Astrocyte of the spinal cord (primary cell): ENCODE results near the gene RGS11.
"Not testable (repeated sequence)": the region's sequence is repeated elsewhere in the genome, so short reads cannot be mapped to it uniquely, and the experiment has no call there.

ENCODE experiments used
- DNase-seq: peaks from one replicate; pipeline ENCODE4 v3.0.0; 2011; ENCODE audit warnings: low read depth, low spot score
- H3K4me3 ChIP-seq: 2 replicates; pipeline ENCODE4 v1.5.1; 2011; ENCODE audit warnings: low read depth, mild to moderate bottlenecking, low read length, moderate library complexity
- in situ Hi-C: cut with HindIII; loops from 2 replicates; pipeline ENCODE4 v1.10.0; 2017; ENCODE audit warnings: low sequenced_read_pairs
- TF ChIP-seq, protein P1 (sequence below): IDR thresholded peaks from 2 replicates; pipeline ENCODE4 v1.5.1; 2012; ENCODE audit warnings: low read depth, mild to moderate bottlenecking, low read length, inconsistent platforms

The RGS11 gene

DNA sequence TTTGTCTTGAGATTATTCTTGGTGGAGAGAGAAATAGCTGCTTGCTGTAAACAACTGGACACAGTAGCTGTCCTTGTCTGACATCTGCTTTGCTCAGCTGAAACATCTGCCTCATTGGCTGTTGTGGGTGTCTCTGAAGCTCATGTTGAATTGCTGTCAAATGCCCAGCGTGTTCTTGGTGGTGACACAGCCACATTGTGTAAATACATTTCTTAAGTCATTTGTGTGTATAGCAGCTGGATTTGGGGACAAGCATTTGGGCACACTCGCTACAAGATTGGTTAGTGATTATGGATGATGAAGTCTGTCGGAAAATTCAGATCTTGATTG is 35.8 kb downstream of the RGS11 start:
- in situ Hi-C loops, result no loop called here
- TF ChIP-seq, protein P1, sequence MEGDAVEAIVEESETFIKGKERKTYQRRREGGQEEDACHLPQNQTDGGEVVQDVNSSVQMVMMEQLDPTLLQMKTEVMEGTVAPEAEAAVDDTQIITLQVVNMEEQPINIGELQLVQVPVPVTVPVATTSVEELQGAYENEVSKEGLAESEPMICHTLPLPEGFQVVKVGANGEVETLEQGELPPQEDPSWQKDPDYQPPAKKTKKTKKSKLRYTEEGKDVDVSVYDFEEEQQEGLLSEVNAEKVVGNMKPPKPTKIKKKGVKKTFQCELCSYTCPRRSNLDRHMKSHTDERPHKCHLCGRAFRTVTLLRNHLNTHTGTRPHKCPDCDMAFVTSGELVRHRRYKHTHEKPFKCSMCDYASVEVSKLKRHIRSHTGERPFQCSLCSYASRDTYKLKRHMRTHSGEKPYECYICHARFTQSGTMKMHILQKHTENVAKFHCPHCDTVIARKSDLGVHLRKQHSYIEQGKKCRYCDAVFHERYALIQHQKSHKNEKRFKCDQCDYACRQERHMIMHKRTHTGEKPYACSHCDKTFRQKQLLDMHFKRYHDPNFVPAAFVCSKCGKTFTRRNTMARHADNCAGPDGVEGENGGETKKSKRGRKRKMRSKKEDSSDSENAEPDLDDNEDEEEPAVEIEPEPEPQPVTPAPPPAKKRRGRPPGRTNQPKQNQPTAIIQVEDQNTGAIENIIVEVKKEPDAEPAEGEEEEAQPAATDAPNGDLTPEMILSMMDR, result no peak
- DNase-seq, result no peak
- no peak overlapping the region for H3K4me3 ChIP-seq

DNA sequence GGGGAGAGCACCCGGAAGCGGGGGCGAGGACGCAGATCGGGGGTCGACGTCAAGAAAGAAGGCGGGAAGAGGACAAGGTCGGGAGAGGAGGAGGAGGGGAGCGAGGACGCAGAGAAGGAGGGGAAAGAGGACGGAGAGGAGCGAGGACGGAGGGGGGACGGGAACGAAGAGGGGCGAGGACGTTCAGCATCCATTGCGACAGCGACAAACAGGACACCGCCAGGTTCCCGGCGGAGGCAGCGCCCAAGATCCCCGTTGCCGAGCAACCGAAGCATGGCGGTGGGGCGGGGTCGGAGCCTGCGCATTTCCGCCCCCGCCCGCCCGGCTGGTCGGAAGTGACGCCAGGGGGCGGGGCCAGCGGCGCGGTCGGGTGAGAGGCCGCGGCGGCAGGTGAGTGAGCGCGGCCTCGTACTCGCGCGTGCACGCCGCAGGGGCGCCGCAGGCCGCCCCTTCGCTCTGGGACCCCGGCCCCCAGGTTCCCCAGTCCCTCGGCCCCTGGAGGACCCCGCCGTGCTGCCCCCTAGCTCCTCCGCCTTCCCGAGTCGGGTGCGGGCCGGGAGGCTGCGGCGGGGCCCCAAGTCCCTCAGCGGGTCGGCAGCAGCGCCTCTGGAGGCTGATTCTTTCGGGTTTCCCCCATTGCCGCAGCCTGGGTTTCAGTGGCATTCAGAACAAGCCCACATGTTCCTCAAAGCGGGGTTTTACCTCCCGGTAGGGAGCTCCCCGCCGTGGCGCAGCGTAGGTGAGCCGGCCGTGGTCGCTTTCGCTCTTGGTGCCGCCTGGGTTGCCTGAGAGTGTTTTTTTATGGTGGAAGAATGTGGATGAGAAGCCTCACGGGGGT is 41.1 kb downstream of the RGS11 start, which contains the start of gene FAM234A:
FAM234A (plus strand) TSS at position 354 of the 838 bp plus-strand sequence. CDS start 19,593 bp downstream, outside the sequence.
- TF ChIP-seq, protein P1, result peak; percentile 46
- in situ Hi-C loops, result no loop called here
- H3K4me3 ChIP-seq, result peak within 1 kb of the TSS; percentile 83
- peak; percentile 87 for DNase-seq

DNA sequence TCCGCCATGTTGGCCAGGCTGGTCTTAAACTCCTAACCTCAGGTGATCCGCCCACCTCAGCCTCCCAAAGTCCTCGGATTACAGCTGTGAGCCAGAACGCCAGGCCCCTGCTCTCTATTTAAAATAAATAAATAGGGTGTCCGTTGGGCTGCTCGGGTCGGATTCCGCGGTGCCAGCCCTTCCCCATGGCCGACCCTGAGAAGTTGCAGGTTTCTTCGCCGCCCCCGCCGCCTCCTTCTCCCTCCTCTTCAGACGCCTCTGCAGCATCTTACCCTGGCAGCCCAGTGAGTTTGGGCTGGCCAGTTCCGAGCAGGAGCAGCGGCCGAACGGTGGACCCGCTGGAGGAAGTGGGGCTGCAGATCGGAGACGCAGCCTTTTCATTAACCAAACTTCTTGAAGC is 44.8 kb downstream of the RGS11 start:
- TF ChIP-seq, protein P1, result no peak
- DNase-seq, result no peak
- in situ Hi-C loops, result no loop called here
- no peak overlapping the region for H3K4me3 ChIP-seq

DNA sequence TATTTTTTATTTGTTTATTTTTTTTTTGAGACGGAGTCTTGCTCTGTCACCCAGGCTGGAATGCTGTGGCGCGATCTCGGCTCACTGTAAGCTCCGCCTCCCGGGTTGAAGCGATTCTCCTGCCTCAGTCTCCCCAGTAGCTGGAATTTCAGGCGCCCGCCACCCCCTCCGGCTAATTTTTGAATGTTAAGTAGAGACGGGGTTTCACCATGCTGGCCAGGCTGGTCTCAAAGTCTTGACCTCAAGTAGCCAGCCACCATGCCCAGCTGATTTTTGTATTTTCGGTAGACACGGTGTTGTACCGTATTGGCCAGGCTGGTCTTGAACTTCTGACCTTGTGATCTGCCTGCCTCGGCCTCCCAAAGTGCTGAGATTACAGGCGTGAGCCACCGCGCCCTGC is 45.4 kb downstream of the RGS11 start:
- in situ Hi-C loops, H3K4me3 ChIP-seq, DNase-seq: not testable (repeated sequence)

DNA sequence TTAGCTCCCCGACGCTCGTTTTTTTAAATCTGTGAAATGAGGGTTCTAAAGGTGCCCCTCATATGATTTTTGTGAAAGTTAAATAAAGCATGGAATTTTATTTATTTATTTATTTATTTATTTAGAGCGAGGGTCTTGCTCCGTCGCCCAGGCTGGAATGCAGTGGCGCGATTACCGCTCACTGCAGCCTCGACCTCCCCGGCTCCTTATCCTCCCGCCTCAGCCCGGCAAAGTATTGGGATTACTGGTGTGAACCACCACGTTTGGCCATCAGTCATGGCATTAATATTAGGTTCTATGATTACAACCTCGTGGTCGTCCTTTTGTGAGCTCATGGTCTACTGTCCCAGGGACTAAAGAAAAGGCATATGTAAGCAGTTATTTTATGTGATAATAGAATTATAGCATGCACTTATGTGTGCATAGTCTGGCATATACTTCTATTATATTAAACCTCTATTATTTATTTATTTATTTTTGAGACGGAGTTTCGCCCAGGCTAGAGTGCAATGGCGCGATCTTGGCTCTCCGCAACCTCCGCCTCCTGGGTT is 45.9 kb downstream of the RGS11 start:
- TF ChIP-seq, protein P1, result no peak
- in situ Hi-C loops, result no loop called here
- peak overlapping the region; percentile 96 for H3K4me3 ChIP-seq
- no peak for DNase-seq

DNA sequence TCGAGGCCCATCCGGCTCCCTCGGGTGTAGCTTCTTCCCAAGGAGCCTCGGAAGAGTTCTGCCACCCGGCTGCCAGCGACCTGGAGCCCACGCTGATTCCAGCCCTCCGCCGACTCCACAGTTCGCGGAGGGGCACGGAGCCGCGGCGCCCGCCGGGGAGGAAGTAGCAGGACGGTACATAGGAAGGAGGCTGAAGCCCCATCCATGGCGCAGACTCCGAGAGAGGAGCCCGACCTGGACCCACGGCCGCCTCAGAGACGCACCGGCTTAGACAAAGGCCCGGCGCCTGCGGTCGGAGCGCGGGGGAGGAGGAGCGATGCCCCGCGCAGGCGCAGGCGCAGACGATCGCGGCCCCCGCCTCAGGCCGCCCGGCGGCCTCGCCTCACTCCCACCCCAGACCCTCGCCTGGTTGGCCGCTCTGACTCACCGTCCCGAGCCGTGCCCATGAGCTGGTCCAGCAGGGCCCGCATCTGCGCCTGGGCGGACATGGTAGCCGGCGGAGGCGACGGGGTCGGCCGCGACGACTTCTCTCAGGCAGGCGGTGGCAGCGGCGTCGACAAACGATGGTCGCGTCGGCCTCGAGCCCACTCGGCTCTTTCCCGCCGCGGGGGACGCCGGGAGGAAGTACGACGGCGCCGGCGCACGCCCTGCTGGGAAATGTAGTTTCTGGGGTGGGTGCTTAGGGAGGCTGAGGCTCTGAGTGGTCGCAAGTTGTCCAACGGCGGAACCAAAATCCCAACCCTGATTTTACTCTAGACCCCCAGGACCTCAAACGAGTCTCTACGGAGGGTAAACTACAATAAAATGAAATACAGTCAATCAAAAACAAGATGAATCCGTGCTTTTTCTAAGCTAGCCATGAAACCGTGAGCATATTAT is 46.7 kb downstream of the RGS11 start, which contains the start of gene LUC7L:
LUC7L (minus strand) TSS at position 598 of the 879 bp plus-strand sequence; CDS start at position 488, 110 bp downstream.
- DNase-seq, result peak; percentile 90
- H3K4me3 ChIP-seq, result peak within 1 kb of the TSS; percentile 96
- in situ Hi-C loops, result no loop called here
- TF ChIP-seq, protein P1, result no peak
